ENCODE results near the gene ASCL2. TPM values are rescaled to one million over a fixed set of nuclear protein-coding genes. Genes with fewer than 3 reads are reported as not detected.

Gene ASCL2
- total and polyA plus RNA-seq, 10 of the 15 experiments (the other 5 are each of a cell fraction or from before 2014, with no cell fraction given): not detected

GRCh38 chr11:2250485-2250884, 19.9 kb downstream of the ASCL2 start (continued):
- TF ChIP-seq NR2F1 (conservative IDR thresholded peaks at IDR 0.05): no peak
- TF ChIP-seq FOXK2 (IDR thresholded peaks at IDR 0.05): no peak
- no peak for TF ChIP-seq KAT2A (conservative IDR thresholded peaks at IDR 0.05; ENCODE audit: control insufficient read depth, low read depth, low read length)
- no peak for TF ChIP-seq RAD51 (IDR thresholded peaks at IDR 0.05)
- no peak for TF ChIP-seq CREB1 (IDR thresholded peaks at IDR 0.05; ENCODE audit: low read depth)
- TF ChIP-seq ZBED1 (IDR thresholded peaks at IDR 0.05; ENCODE audit: borderline replicate concordance): no peak

- no peak overlapping the region for H3K27ac ChIP-seq (ENCODE audit: control insufficient read depth, insufficient read depth)
- ChIA-PET RAD21 (ENCODE audit: unreplicated experiment) (no interaction called here), POLR2A (no interaction called here), SMC1A (ENCODE audit: uncharacterized antibody, unreplicated experiment) (no interaction called here), CTCF (no interaction called here)
- no peaks in the 10 kb centered on the region for H3K4me1 ChIP-seq (ENCODE audit: control insufficient read depth, insufficient read depth, low read length)
- H3K79me2 ChIP-seq (ENCODE audit: control insufficient read depth, insufficient read depth, low read length): no peaks in the 10 kb centered on the region
- in situ Hi-C loops (cut with MboI) (no loop called here), intact Hi-C loops (cut with micrococcal nuclease; ENCODE audit: unreplicated experiment) (no loop called here)
- ATAC-seq (no peak), FAIRE-seq (no peak), DNase-seq (ENCODE audit: low read depth, low spot score) (no peak)
- no peak overlapping the region for H3K4me3 ChIP-seq
- H3K4me2 ChIP-seq (ENCODE audit: control insufficient read depth, insufficient read depth): no peak overlapping the region
- H3K27me3 ChIP-seq (replicated peaks in 1 of 2; ENCODE audit: control insufficient read depth in 2 of 2, insufficient read depth in 2 of 2, low read length in 1 of 2): no peaks in the 10 kb centered on the region; a peak in 1 of 4 replicates
- no peak for TF ChIP-seq REST (IDR thresholded peaks at IDR 0.05; ENCODE audit: low read depth, low read length)
- no peak for TF ChIP-seq NRF1 (conservative IDR thresholded peaks at IDR 0.05; ENCODE audit: low read depth, low read length)
- no peak for TF ChIP-seq EZH2 (IDR thresholded peaks at IDR 0.05; ENCODE audit: borderline replicate concordance, control insufficient read depth, low read depth, low read length)
- TF ChIP-seq SREBF2 (IDR thresholded peaks at IDR 0.05; ENCODE audit: low read length): no peak
- TF ChIP-seq POLR2AphosphoS5 (IDR thresholded peaks at IDR 0.05; ENCODE audit: low read length): no peak
- no peak for TF ChIP-seq BCL11A (IDR thresholded peaks at IDR 0.05; ENCODE audit: low read depth, low read length)
- TF ChIP-seq FOS (IDR thresholded peaks at IDR 0.05; ENCODE audit: borderline replicate concordance, extremely low read depth, insufficient read length): no peak
- TF ChIP-seq WRNIP1 (IDR thresholded peaks at IDR 0.05; ENCODE audit: borderline replicate concordance, low read depth, low read length): no peak
- TF ChIP-seq, protein P1, sequence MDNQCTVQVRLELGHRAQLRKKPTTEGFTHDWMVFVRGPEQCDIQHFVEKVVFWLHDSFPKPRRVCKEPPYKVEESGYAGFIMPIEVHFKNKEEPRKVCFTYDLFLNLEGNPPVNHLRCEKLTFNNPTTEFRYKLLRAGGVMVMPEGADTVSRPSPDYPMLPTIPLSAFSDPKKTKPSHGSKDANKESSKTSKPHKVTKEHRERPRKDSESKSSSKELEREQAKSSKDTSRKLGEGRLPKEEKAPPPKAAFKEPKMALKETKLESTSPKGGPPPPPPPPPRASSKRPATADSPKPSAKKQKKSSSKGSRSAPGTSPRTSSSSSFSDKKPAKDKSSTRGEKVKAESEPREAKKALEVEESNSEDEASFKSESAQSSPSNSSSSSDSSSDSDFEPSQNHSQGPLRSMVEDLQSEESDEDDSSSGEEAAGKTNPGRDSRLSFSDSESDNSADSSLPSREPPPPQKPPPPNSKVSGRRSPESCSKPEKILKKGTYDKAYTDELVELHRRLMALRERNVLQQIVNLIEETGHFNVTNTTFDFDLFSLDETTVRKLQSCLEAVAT (IDR thresholded peaks at IDR 0.05): no peak
- WGBS (ENCODE audit: insufficient coverage, insufficient replicate concordance, low lambda C conversion rate, missing lambda C conversion rate): 3% methylated on average over 9 of the region's 9 CpGs
- no peaks in the 10 kb centered on the region for H4K20me1 ChIP-seq (ENCODE audit: control insufficient read depth, insufficient read depth)
- H3K9ac ChIP-seq (ENCODE audit: control insufficient read depth, insufficient read depth, low read length): no peak overlapping the region
- no peaks in the 10 kb centered on the region for H3K36me3 ChIP-seq (ENCODE audit: control insufficient read depth in 2 of 2, insufficient read depth in 2 of 2, low read length in 1 of 2)
- no TSS peak for BruUV-seq (replicated peaks)
- no peaks in the 10 kb centered on the region for H3K9me3 ChIP-seq (replicated peaks; ENCODE audit: control insufficient read depth, insufficient read depth, low read length)
- H2AFZ ChIP-seq (ENCODE audit: control insufficient read depth, low read depth, low read length): no peak overlapping the region
Measured at GRCh38 chr11:2250041-2250440, 20.3 kb downstream of the ASCL2 start.
